H1 (cell line): ENCODE data around the gene TMX2. TPM values are rescaled to one million over a fixed set of nuclear protein-coding genes. Genes with fewer than 3 reads are reported as not detected.

ENCODE experiments used
- CTCF ChIA-PET: fragments of 300-600 bp; sonication (Branson Sonifier 250); formaldehyde crosslinking; loops from one replicate; lab custom pipeline; 2021; ENCODE audit not compliant: partially characterized antibody; lab: Charles Lee
- POLR2A ChIA-PET: fragments of 300-600 bp; sonication (Branson Sonifier 250); formaldehyde crosslinking; loops from one replicate; lab custom pipeline; 2021; ENCODE audit warnings: inconsistent platforms; ENCODE audit not compliant: partially characterized antibody; lab: Charles Lee
- DNase-seq, 2 experiments: peaks; one replicate each; pipeline versions ENCODE4 v3.0.0 to v3.0.0-alpha.2; 2010 to 2022; ENCODE audit warnings: low spot score in 2 of 2, low read depth in 1 of 2, mixed read lengths in 1 of 2
- FAIRE-seq: peaks from 2 replicates; lab custom pipeline; 2011; peaks lifted over from hg19 to GRCh38; lab: Jason Lieb, UNC
- H2AFZ ChIP-seq: 2 replicates; pipeline ENCODE4 v1.8.1; 2012; ENCODE audit warnings: low read length, inconsistent platforms
- H2AK5ac ChIP-seq: 2 replicates; pipeline ENCODE4 v1.6.1; 2013; ENCODE audit warnings: low read depth, low read length
- H2BK120ac ChIP-seq: replicated peaks from 2 replicates; pipeline ENCODE3; 2013; ENCODE audit warnings: low read depth, low read length, inconsistent platforms
- H2BK12ac ChIP-seq: 2 replicates; pipeline ENCODE4 v1.6.1; 2013; ENCODE audit warnings: low read depth, low read length
- H2BK15ac ChIP-seq: 2 replicates; pipeline ENCODE4 v1.6.1; 2013; ENCODE audit warnings: low read length
- H2BK20ac ChIP-seq: 2 replicates; pipeline ENCODE4 v1.6.1; 2013; ENCODE audit warnings: low read length
- H2BK5ac ChIP-seq: 2 replicates; pipeline ENCODE4 v1.6.1; 2013; ENCODE audit warnings: low read depth, low read length
- H3K14ac ChIP-seq: 2 replicates; pipeline ENCODE4 v1.6.1; 2013; ENCODE audit warnings: inconsistent platforms; ENCODE audit not compliant: insufficient read length
- H3K18ac ChIP-seq: 2 replicates; pipeline ENCODE4 v1.6.1; 2013; ENCODE audit warnings: low read length; ENCODE audit errors: extremely low read depth
- H3K23ac ChIP-seq: 2 replicates; pipeline ENCODE4 v1.6.1; 2013; ENCODE audit warnings: inconsistent platforms; ENCODE audit not compliant: insufficient read length
- H3K23me2 ChIP-seq: 2 replicates; pipeline ENCODE4 v1.6.1; 2013; ENCODE audit warnings: low read depth, low read length
- H3K27ac ChIP-seq: 2 replicates; pipeline ENCODE4 v1.6.1; 2011; ENCODE audit warnings: low read depth, low read length, inconsistent platforms
- H3K27me3 ChIP-seq, 4 experiments: replicated peaks in 1 of 4; 1 replicate in 1 of 4; 2 replicates in 3 of 4; pipeline versions ENCODE4 v1.6.1 to v1.8.1; 2011 to 2013; ENCODE audit warnings: low read length in 3 of 4, mild to moderate bottlenecking in 3 of 4, inconsistent platforms in 2 of 4, mixed read lengths in 2 of 4, moderate library complexity in 1 of 4; ENCODE audit not compliant: control insufficient read depth in 3 of 4, insufficient read depth in 3 of 4; ENCODE audit errors: extremely low read depth in 1 of 4
- H3K36me3 ChIP-seq, 4 experiments: 2 replicates each; pipeline versions ENCODE4 v1.6.1 to v1.8.1; 2011 to 2013; ENCODE audit warnings: mild to moderate bottlenecking in 4 of 4, low read length in 3 of 4, moderate library complexity in 2 of 4, control low read depth in 1 of 4, inconsistent platforms in 1 of 4; ENCODE audit not compliant: insufficient read depth in 4 of 4, control insufficient read depth in 2 of 4
- H3K4ac ChIP-seq: replicated peaks from 2 replicates; pipeline ENCODE3; 2013; ENCODE audit warnings: low read length, low read depth, mixed read lengths, inconsistent platforms; ENCODE audit not compliant: insufficient read length
- H3K4me1 ChIP-seq, 4 experiments: replicated peaks in 1 of 4; 1 replicate in 1 of 4; 2 replicates in 3 of 4; pipeline versions ENCODE4 v1.6.1 to v1.8.1; 2011 to 2013; ENCODE audit warnings: low read length in 3 of 4, inconsistent platforms in 2 of 4, mixed read lengths in 1 of 4; ENCODE audit not compliant: insufficient read depth in 4 of 4, control insufficient read depth in 3 of 4
- H3K4me2 ChIP-seq, 2 experiments: 2 replicates each; pipeline versions ENCODE4 v1.6.1 to v1.8.1; 2011 to 2013; ENCODE audit warnings: low read depth in 2 of 2, low read length in 2 of 2, control low read depth in 1 of 2, inconsistent platforms in 1 of 2, mild to moderate bottlenecking in 1 of 2; ENCODE audit not compliant: insufficient read depth in 1 of 2
- H3K4me3 ChIP-seq, 4 experiments: fragments of 200-600, 300-600 bp in 1 of 4; sonication (generic), shearing (Covaris generic), sonication (Bioruptor Twin) in 1 of 4; 2 replicates each; pipeline versions ENCODE4 v1.5.1 to v1.8.1; 2011 to 2016; ENCODE audit warnings: low read length in 4 of 4, low read depth in 3 of 4, control low read depth in 2 of 4, inconsistent platforms in 2 of 4, mild to moderate bottlenecking in 2 of 4, mixed read lengths in 1 of 4, moderate library complexity in 1 of 4; ENCODE audit not compliant: insufficient read depth in 2 of 4; ENCODE audit errors: extremely low read depth in 1 of 4
- H3K56ac ChIP-seq: replicated peaks from 2 replicates; pipeline ENCODE3; 2013; ENCODE audit warnings: low read depth, mild to moderate bottlenecking, mixed read lengths, low read length, inconsistent platforms; ENCODE audit not compliant: insufficient read length
- H3K79me1 ChIP-seq: 2 replicates; pipeline ENCODE4 v1.6.1; 2013; ENCODE audit warnings: low read depth, low read length, control low read depth
- H3K79me2 ChIP-seq, 2 experiments: 2 replicates each; pipeline versions ENCODE4 v1.6.1 to v1.8.1; 2012 to 2013; ENCODE audit warnings: low read length in 2 of 2, mild to moderate bottlenecking in 2 of 2, inconsistent platforms in 1 of 2; ENCODE audit not compliant: insufficient read depth in 2 of 2, control insufficient read depth in 1 of 2
- H3K9ac ChIP-seq, 4 experiments: replicated peaks in 1 of 4; 1 replicate in 1 of 4; 2 replicates in 3 of 4; pipeline versions ENCODE4 v1.6.1 to v1.8.1; 2011 to 2013; ENCODE audit warnings: low read depth in 3 of 4, low read length in 3 of 4, control low read depth in 2 of 4, mild to moderate bottlenecking in 2 of 4, moderate library complexity in 2 of 4, inconsistent platforms in 1 of 4; ENCODE audit errors: extremely low read depth in 1 of 4
- H3K9me3 ChIP-seq, 2 experiments: 2 replicates each; pipeline versions ENCODE4 v1.6.1 to v1.8.1; 2012 to 2013; ENCODE audit warnings: mild to moderate bottlenecking in 2 of 2, moderate library complexity in 2 of 2, control low read depth in 1 of 2, inconsistent platforms in 1 of 2, low read depth in 1 of 2, low read length in 1 of 2, mixed read lengths in 1 of 2; ENCODE audit not compliant: insufficient read depth in 2 of 2
- H4K20me1 ChIP-seq, 2 experiments: replicated peaks in 1 of 2; 2 replicates each; pipeline versions ENCODE3 to v1.8.1; 2011 to 2013; ENCODE audit warnings: inconsistent platforms in 2 of 2, low read length in 2 of 2, mild to moderate bottlenecking in 1 of 2; ENCODE audit not compliant: insufficient read depth in 2 of 2, control insufficient read depth in 1 of 2
- H4K5ac ChIP-seq: 2 replicates; pipeline ENCODE4 v1.6.1; 2013; ENCODE audit warnings: low read length, low read depth, mixed read lengths, inconsistent platforms; ENCODE audit not compliant: insufficient read length
- H4K8ac ChIP-seq: 2 replicates; pipeline ENCODE4 v1.8.0; 2013; ENCODE audit warnings: mild to moderate bottlenecking, moderate library complexity, low read length, inconsistent platforms; ENCODE audit not compliant: insufficient read depth; ENCODE audit errors: extremely low read depth
- H4K91ac ChIP-seq: replicated peaks from 2 replicates; pipeline ENCODE3; 2013; ENCODE audit warnings: low read length, mixed read lengths, inconsistent platforms; ENCODE audit not compliant: insufficient read length
- CTBP2 ChIP-seq: IDR thresholded peaks from 2 replicates; pipeline ENCODE4 v1.7.0; 2011; ENCODE audit warnings: borderline replicate concordance, mild to moderate bottlenecking, moderate library complexity, mixed read lengths, low read length; ENCODE audit not compliant: insufficient read depth, insufficient read length
- CTCF ChIP-seq, 3 experiments: IDR thresholded peaks; 1 replicate in 2 of 3; 2 replicates in 1 of 3; pipeline versions ENCODE4 v1.5.1 to v1.6.1; 2011; ENCODE audit warnings: low read length in 3 of 3, mild to moderate bottlenecking in 3 of 3, inconsistent platforms in 2 of 3, low read depth in 1 of 3, moderate library complexity in 1 of 3; ENCODE audit not compliant: insufficient read depth in 1 of 3; ENCODE audit errors: control extremely low read depth in 1 of 3
- RAD21 ChIP-seq, 2 experiments: IDR thresholded peaks in 1 of 2; conservative IDR thresholded peaks in 1 of 2; 2 replicates each; pipeline ENCODE4 v1.6.1; 2011; ENCODE audit warnings: low read depth in 2 of 2, low read length in 2 of 2, improper control_type of control experiment in 1 of 2, inconsistent platforms in 1 of 2, mild to moderate bottlenecking in 1 of 2, moderate library complexity in 1 of 2
- WGBS, 2 experiments: shearing (Covaris generic) in 1 of 2; methylation state at CpG; one replicate each; pipeline versions ENCODE4 v1.1.6 to v1.1.7; 2013 to 2015; ENCODE audit warnings: low lambda C conversion rate in 2 of 2, mixed read lengths in 2 of 2, inconsistent platforms in 1 of 2, low coverage in 1 of 2, missing lambda C conversion rate in 1 of 2; ENCODE audit not compliant: insufficient replicate concordance in 2 of 2, insufficient coverage in 1 of 2, insufficient read length in 1 of 2; ENCODE audit errors: extremely low coverage in 1 of 2, missing lambda C conversion rate in 1 of 2; 5-methylcytosine and 5-hydroxymethylcytosine counted together
- polyA plus RNA-seq, 7 experiments: library from polyadenylated mRNA; depleted of rRNA in 3 of 7; stranded (reverse) in 5 of 7; unstranded in 2 of 7; fragments of >200 nt in 5 of 7; fragments of 200-250 nt in 2 of 7; gene quantifications; 1 replicate in 5 of 7; 2 replicates in 1 of 7; 4 replicates in 1 of 7; pipeline versions ENCODE4 v1.2.1 to v1.2.3, GENCODE V29; 2011 to 2013; ENCODE audit warnings: missing spikeins in 2 of 7, mixed read lengths in 2 of 7
- total RNA-seq: library from RNA; stranded (reverse); fragmentation: NEBNext Ultra II Directional; extraction: Animal tissue kit (Norgen Biotek cat#: 25700); gene quantifications from 2 replicates; pipeline ENCODE4 v1.2.1, GENCODE V29; 2021
- TF ChIP-seq, protein P1 (sequence below): IDR thresholded peaks from 2 replicates; pipeline ENCODE4 v1.6.1; 2012; ENCODE audit warnings: low read length, inconsistent platforms

Gene TMX2
- total and polyA plus RNA-seq, 2 of the 8 experiments (the other 6 are each of a cell fraction or from before 2014, with no cell fraction given), result 70.4 to 100.0 TPM

GRCh38 chr11:57751676-57752253 lies 39.4 kb downstream of the TMX2 start, which contains the start of gene BTBD18:
TSS of gene BTBD18 (minus strand) at chr11:57751819. CDS start at chr11:57751188, 631 bp downstream.
- POLR2A ChIA-PET, result interaction anchor here (0.7 to 2.7 kb wide), 10 partner anchors 10 to 762 kb away, joined by 3 to 22 read pairs (median 4); partner anchors contain the start of genes CTNND1 and SELENOH
- H3K79me2 ChIP-seq, result no peaks in the 10 kb centered on the region
- no peaks in the 10 kb centered on the region for H3K36me3 ChIP-seq
- H4K91ac ChIP-seq, result no peak within 1 kb of the TSS
- H2BK120ac ChIP-seq, result no peak within 1 kb of the TSS
- H3K56ac ChIP-seq, result no peak within 1 kb of the TSS
- no peak within 1 kb of the TSS for H3K9ac ChIP-seq
- no peaks in the 10 kb centered on the region for H3K79me1 ChIP-seq
- DNase-seq, result peak in 1 of 2 experiments; percentile 54
- WGBS, 2 experiments, result 63% methylated on average over 10 of the region's 10 CpGs; no CpG with 5 or more reads in 1 of the 2 experiments
- H4K5ac ChIP-seq, result no peak within 1 kb of the TSS
- H3K9me3 ChIP-seq, result no peaks in the 10 kb centered on the region
- peak within 1 kb of the TSS; percentile 45; the same call in 1 of the 2 replicates for H4K8ac ChIP-seq
- peak in 2 of 3 experiments; percentile 58 to 61; a peak in 3 of 4 replicates for TF ChIP-seq CTCF (IDR thresholded peaks at IDR 0.05; ENCODE audit: control extremely low read depth in 1 of 3, insufficient read depth in 1 of 3, low read depth in 1 of 3, low read length in 3 of 3)
- TF ChIP-seq, protein P1, sequence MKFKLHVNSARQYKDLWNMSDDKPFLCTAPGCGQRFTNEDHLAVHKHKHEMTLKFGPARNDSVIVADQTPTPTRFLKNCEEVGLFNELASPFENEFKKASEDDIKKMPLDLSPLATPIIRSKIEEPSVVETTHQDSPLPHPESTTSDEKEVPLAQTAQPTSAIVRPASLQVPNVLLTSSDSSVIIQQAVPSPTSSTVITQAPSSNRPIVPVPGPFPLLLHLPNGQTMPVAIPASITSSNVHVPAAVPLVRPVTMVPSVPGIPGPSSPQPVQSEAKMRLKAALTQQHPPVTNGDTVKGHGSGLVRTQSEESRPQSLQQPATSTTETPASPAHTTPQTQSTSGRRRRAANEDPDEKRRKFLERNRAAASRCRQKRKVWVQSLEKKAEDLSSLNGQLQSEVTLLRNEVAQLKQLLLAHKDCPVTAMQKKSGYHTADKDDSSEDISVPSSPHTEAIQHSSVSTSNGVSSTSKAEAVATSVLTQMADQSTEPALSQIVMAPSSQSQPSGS, result 0 out of 2 replicates have a peak, but pooled peaks have one; percentile 49
- TF ChIP-seq RAD21 (IDR thresholded peaks at IDR 0.05 in 1 of 2, conservative IDR thresholded peaks at IDR 0.05 in 1 of 2; ENCODE audit: low read depth in 2 of 2, low read length in 2 of 2), result peak; percentile 62 to 78
- no peak for TF ChIP-seq CTBP2
- H3K4me2 ChIP-seq, result no peak within 1 kb of the TSS
- no peaks in the 10 kb centered on the region for H3K27me3 ChIP-seq
- no peak within 1 kb of the TSS for H3K4me3 ChIP-seq
- no peak for FAIRE-seq
- H2AK5ac ChIP-seq, result no peak within 1 kb of the TSS
- H2BK15ac ChIP-seq, result no peak within 1 kb of the TSS
- H3K23ac ChIP-seq, result no peak within 1 kb of the TSS
- no peak within 1 kb of the TSS for H2BK20ac ChIP-seq
- no peaks in the 10 kb centered on the region; a peak in 1 of 7 replicates for H3K4me1 ChIP-seq
- H2BK5ac ChIP-seq, result no peak within 1 kb of the TSS
- H3K18ac ChIP-seq, result no peak within 1 kb of the TSS
- H2BK12ac ChIP-seq, result no peak within 1 kb of the TSS
- no peak within 1 kb of the TSS for H2AFZ ChIP-seq
- H3K23me2 ChIP-seq, result no peaks in the 10 kb centered on the region
- H3K27ac ChIP-seq, result no peak within 1 kb of the TSS; the same call in 1 of the 2 replicates
- CTCF ChIA-PET, result interaction anchor here (0.9 to 12.1 kb wide), 29 partner anchors 8 to 309 kb away, joined by 3 to 182 read pairs (median 4); partner anchors contain the start of genes CTNND1 and SELENOH
- H4K20me1 ChIP-seq, result no peaks in the 10 kb centered on the region
- no peak within 1 kb of the TSS for H3K14ac ChIP-seq
- H3K4ac ChIP-seq, result no peak within 1 kb of the TSS
